Activated gamma-delta T cell treated with Interleukin-2 at 50 U/mL for 16 hours (primary cell): Measurements from ENCODE around the gene MYO16.

Experiments
- DNase-seq: peaks from one replicate; pipeline ENCODE4 v3.0.0-alpha.2; 2020

Gene MYO16

DNA sequence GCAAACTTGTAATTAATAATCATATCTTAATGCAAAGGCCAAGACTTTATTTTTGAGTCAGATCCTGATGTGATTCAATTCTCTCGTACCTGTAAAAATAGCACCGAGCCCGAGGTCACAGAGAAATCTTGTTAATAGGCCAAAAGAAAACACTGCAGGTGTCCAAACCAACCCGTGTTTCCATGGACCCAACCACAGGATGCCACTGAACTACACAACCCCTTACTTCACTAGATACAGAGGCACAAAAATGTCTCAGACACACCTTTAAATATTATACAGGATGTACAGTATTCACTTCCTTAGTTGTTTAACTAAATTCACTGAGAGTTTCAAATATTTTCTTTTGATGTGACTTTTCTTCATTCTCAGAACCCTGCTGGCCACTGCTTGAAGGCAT is 530.9 kb downstream of the MYO16 start:
- no peak for DNase-seq

DNA sequence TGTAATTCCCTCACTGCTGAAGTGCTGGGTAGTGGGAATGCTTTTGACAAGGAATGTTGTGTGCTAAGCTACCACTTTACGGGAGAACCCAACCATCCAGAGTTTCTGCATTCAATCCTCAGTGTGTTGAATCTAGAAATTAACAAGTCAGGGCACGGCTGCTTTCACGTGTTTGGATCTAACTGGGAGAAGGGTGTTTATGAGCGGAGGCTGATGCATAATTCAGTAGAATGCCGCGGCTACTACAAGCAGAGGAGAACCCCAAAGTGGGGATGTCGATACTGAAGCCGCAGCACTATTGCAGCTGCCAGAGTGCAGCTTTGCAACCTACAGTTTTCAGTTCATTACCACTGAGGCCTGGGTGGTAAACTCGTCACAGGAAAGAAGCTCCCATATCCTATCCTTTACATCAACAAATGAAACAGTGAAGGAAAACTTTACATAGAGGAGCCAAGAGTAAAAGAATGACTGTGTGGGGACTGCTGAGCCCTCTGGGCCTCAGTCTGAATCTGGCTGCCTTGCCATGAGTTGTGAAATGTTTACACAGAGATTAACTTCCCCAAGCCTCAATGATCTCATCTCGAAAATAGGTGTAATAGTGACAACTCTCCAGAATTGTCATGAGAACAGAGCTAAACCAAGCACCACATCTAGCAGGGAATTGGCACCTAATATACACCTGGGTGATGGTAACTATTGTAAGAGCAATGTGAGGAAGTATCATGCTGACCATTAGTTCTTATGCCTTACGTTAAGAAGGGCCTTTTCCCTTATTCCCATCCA is 531.7 kb downstream of the MYO16 start:
- DNase-seq = no peak

DNA sequence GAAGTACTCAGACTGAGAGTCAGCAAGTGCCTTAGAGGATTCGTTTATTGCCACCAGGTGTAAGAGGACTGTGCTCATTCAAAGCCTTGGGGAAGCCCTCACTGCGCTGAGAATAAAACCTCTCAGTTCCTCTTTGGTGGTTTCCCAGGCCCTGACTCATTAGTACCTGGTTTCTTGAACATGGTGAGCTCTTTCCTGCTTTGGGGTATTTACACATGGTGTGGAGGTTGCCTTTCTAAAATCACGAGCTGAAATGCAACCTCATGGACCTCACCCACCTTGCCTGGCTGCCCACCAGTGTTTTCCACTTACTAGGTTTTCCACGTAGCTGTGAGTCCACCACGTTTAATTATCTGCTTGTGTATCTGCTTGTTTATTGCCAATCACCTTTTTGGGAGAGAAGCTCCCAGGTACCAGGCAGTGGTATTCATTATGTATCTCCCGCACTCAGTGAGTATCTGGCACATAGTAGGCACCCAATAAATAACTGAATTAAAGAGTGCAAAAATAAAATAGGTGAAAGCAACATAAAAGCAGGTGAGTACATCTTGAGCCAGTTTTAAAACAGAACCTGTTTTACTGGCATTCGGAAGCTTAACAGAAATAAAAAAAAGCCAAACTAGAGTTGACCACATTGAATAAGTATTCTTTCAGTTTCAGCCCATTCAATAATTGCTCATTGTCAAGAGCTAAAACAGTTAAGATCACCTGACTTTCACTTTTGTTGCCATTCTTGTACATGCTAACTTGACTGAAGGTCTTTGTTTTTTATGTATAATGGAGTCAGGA is 533.0 kb downstream of the MYO16 start:
- DNase-seq = no peak

DNA sequence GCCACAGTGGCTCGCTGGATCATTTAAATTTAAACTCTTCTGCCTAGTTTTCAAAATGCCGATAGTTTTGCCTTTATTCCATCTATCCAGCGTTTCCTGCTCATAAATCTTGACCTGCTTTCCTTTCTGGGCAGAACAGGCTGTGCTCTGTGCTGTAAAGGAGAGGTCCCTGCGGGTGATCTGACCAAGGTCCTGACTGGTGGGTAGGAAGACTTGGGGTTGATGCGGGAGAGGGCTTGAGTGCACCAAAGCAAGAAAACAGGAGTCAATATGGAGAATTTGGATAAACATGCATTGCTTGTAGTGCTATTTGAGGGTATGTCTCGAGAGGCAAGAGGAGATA is 533.6 kb downstream of the MYO16 start:
- DNase-seq = no peak

DNA sequence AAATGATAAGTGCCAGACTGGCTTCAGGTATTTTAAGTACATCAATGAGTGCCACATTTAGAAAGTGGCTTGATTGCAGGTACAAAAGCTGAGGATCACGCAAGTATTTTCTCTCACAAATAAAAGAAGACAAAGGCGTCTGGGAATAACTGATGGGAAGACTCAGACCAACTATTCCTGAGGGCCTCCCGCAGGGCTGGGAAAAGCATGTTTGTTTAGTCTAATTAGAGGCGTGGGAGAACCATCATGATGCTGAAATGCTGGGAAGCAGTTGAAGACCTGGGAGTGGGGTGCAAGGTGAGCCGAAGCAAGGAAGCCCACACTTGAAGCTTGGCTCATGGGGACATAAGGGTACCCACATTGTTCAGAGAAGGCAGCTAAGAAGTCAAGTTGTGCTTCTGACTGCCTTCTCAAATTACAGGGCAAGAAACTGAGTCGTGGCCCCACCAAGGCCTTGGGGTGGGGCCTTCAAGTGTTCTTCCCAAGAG is 536.0 kb downstream of the MYO16 start:
- no peak for DNase-seq

DNA sequence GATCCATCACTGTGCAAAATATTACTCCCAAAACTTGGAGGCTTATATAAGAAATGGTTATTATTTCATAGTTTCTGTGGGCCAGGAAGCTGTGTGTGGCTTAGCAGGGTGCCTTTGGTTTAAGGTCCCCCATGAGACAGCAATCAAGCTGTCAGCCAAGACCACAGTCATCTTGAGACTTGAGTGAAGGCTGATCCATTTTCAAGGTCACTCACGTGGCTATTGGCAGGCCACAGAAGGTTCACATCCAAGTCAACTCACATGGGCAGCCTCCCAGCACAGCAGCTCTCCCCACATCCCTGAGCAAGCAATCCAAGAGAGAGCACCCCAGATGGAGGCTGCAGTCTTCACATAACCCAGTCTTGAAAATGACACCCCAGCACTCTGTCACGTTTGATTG is 537.4 kb downstream of the MYO16 start:
- DNase-seq = no peak

DNA sequence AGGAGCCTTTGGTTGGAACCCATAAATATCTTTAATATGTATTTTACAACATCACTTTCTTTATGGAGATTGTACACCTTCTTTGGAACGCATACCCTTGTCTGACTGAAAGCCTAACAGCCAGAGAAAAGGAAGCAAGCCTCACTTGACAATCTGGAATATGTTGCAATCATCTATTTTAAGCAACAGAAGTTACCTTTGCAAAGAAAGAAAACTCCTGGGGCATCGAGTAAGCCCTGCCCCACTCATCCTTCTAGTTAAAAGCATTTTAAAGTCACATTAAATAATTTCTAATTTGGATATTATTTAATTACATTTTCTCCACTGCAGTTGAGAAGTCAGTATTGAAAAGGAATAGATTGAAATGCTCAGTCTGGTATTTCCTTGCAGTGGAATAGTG is 542.7 kb downstream of the MYO16 start:
- DNase-seq = no peak

DNA sequence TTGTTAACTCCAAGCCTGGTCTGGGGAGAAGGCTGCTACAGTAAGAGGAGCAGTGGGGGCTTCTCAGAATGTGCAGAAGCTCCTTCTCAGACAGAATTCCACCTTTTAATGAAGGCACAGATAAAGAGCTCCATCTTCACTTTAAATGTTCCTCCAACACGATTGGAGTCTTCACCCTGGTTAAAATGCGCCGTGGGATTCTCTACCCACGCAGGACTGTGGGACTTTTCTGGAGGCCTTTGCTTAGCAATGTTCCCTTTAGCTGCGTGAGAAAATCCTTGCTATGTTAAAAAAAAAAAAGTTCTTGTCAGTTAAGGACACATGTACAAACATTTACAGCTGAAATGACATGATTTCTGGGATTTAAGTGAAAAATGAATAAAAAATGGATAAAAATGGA is 546.3 kb downstream of the MYO16 start:
- DNase-seq = no peak

DNA sequence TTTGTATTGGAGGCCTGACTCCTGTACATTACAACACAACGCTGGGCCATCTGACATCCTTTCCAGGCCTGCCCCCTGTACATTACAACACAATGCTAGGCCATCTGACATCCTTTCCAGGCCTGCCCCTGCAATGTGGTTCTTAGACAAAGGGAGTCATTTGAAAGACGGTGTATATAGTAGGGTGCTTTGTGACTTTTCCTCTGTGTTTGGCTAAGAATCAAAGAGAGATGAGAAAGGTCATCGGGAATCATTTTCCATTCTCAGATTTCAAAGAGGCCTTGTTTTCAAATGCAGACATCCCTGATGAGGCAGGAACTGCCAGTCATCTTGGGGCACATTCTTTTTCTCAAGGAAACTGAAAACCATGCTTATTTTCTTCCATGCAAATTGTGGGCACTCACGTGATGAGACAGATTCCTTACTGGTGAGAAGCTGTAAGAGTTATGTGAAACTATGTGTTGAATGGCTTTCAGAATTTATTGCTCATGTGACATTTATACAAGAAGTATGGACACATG is 551.6 kb downstream of the MYO16 start:
- no peak for DNase-seq

DNA sequence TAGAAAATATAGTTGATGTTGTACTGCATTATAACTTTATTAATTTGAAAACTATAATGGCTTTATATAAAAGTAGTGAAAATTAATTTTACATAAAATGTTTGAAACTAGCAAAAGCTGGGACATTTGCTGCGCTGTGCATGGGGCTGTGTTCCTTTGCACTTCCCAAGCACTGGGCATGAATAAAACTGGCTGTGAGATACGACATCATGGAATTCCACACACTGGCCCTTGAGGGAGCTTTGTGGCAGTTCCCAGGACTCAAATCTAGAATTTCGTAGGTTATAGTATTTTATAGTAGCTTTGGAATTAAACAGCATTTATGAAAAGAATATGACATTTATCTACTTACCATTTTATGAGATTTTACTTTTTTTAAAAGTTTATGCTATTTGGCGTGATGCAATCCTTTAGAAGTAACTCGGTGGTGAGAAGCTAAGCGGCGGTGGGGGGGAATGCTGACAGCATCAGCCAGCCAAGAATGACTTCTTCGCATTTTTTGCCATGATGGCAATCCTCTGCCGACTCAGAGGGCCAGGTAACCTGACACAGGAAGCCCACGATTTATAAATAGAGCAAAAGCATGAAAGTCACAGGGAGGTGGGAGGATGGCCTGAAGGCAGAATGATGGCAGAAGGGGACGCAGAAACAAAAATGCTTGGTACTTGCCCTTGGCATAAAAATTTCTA is 553.5 kb downstream of the MYO16 start:
- no peak for DNase-seq

DNA sequence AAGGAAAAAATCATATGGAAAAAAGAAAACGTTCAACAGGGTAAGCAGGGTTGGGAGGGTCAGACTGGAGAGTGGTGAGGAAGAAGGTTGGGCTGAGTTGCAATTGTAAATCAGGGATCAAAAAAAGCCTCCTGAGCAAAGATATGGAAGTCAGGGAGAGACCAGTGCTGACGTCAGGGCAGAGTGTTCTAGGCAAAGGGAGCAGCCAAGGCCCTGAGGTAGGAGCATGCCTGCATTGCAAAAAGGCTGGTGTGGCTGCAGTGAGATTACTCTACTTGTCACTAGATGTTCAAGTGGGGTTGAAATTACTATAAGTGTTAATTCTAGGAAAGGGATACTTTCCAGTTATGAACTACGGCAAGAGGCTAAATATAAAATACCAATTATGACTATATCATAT is 562.0 kb downstream of the MYO16 start:
- no peak for DNase-seq

DNA sequence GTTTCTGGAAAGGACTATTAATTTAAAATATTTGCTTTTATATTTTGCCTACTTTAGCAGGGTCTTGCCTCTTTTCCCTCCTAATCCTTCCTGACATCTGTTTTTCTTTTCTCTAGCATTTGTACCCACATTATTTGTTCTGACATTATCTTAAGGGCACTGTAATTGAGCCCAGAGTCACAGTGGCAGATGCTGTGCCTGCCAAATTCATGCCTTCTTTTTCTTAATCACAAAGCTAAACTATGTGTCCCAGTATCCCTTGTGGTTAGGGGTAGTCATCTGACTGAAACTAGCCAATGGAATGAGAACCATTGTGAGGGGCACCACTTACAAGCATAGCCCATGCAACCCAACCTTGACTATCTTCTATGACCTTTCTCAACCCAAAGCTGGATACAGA is 562.9 kb downstream of the MYO16 start:
- no peak for DNase-seq

DNA sequence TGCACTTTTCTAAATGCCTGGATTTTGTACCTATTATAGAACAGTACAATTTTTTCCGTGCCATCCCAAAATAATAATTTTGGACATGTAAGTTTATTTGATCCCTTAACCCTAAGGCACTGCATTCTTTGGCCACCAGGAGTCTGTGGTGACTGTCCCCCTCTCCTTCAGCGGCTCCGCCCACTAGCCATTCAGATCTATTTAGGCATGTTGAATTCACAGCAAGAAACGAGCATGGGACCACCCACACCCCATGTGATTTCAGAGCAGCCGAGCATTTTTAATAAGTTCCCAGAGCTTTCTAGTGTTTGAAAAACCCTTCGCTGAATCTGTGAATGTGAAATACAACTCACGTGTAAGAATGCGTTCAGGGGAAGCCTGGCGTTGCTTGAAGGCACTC is 567.5 kb downstream of the MYO16 start:
- DNase-seq = no peak

DNA sequence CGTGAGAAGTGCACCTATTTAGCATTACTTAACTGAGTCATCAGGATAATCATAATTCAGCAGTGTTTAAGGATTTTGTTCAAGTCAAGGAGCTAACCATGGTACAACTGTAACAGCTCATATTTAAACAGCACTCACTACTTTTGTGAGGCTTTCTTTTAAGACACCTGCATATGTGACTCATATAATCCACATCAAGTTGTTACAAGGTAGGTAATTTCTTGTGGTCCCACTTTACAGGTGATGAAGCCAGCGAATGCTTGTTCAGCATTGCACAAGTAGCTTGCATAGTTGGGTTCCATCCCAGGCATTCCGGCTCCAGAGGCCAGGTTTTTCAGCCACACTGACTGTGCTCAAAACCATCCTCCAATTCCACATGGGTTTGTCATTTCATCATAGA is 569.2 kb downstream of the MYO16 start:
- DNase-seq = no peak

DNA sequence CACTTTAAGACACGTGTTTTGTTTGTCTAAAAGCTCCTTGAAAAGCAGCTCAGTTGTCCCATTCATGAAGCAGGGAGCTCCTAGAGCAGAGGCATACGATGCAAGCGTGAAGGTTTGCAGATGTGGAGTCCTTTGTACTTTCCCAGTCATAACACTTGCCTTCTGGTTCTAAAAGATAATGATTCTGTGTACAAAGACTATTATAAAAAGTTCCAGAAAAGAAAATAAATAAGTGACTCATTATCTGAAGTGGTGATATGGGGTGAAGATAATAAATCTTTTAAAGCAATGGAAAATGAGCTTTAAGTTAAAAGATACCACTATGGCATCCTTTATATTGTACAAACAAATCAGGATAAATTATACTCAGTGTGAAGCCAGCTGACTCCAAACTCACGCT is 569.9 kb downstream of the MYO16 start:
- DNase-seq = no peak

DNA sequence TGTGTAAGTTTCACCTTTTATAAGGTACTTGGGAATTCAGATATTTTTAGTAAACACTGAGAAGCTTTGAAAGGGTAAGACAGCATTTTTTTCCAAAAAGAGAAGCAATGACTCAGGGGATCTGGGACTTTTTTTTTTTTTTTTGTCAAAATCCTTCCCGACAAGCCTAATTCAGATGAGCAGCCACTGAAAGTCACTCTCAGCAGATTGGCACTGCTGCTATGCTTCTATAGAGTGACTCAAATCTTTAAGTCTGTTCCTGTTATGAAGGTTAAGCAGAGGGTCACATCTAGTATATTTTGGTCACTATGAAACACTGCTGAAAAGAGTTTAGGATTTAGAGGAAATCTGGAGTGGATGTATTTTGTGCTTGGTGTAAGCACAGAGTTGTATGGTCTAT is 571.1 kb downstream of the MYO16 start:
- no peak for DNase-seq

DNA sequence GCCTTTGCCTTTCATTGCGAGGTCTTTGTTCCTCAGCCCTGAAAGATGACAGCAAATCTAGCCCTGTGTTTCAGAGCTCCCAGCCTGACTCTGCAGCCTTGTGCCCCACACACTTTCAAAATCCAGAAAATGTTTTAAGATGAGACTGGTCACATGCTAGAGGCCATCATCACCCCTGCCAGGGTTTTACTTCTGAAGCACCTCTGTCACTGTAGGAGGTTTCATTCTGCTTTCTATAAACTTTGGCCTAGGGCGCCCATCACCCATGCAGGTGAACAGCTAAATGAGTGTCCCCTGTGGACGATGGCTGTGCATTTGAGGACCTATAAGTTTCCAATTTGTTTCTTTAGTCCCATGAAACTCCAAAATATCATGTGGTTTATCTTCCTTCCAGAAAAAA is 574.2 kb downstream of the MYO16 start:
- no peak for DNase-seq

DNA sequence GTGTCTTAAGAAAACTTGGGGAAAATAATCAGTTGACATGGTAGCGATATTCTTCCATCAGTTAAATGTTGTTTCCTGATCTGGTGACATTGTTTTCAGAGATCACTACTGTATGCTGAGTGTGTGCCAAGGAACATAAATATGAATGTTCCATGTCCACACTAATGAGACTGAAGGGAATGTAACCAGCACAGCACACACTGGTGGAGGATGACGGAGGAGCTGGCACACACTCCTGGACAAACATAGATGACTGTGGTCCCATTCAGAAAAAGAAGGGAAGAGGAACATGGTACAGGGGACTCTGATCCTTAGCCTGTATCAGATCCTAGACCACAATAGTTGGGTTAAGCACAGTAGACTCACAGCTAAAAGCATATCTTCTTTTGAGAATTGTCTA is 574.8 kb downstream of the MYO16 start:
- DNase-seq = no peak

DNA sequence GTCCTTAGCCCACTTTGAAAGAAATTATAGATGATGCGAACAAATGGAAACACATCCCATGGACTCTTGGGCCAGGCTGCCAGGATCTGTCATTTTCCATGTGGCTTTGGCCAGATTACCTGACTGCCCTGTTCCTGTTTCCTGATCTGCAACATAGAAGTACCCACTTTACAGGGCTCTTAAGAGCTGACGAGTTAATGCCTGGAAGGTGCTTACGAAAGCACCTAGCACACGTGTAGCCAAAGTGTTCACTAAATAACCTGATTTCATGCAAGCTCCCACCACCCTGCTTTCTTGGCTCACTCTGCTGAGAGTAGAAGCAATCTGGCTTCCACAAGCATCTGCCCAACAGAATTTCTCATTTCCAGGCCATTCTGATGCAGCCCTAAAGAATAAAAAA is 575.2 kb downstream of the MYO16 start:
- no peak for DNase-seq

DNA sequence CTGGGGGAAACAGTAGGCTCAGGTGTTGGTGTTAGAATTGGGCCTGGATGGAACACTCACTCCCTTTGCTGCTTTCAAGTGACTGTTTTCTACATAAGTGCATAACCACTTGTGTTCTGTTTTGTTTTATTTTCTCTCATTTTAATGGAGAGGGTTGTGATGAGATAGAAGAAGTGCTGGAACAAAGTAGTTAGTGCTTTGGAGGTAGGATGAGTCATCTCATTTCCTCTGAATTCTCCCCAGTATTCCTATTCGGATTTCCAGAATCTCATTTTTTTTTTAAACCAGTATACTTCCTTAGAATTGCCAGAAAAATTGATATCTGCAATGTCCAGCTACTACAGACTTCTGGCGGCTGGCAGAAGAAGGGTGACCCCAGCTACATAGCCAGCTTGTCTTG is 575.9 kb downstream of the MYO16 start:
- no peak for DNase-seq

DNA sequence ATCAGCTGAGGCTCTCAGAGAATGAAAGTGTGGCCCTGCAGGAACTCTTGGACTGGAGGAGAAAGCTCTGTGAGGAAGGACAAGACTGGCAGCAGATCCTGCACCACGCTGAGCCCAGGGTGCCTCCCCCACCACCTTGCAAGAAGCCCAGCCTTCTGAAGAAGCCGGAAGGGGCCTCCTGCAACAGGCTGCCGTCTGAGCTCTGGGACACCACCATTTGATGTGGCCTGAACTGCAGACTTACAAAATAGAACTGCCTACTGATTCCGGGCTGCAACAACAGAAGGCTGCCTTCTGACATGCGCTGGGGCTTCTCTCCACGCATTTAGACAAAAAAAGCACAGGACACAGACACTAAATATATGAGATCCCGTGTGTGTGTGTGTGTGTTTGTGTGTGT is 577.2 kb downstream of the MYO16 start:
- DNase-seq = no peak

DNA sequence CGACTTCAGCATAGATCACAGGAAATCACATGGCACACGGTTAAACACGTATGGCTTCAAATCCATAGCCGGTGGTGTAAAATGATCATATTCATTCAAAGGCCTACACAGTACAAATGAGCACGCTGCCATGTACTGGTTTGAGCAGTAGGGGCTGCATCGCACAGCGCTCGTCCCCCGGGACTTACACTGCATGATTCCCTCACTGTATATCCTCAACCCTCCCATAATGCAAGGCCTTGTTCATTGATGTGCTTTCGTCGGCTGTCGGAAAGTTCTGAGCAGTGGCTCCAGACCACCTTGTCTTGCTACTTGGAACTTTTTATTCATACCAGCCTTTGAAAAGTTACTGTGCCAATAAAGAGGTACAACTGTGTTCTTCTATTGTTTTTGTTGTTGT is 578.2 kb downstream of the MYO16 start:
- no peak for DNase-seq

DNA sequence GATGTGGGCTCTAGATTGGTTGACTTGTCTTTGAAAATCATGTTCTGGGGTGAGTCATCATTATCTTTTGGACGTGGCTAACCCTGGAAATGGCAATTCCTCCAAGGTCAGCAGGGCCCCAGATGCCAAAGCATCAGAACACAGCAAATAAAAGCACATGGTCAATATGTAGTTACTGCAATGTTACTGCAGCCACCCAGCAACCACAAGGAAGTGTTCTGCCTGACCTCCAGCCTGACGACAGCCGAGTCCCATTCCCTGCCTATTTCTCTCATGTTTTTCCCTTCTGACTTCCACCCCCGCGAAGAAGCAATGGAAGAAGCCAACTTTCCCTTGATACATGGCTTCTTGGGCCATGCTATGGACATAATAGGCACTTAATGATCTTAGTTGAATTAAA is 579.1 kb downstream of the MYO16 start:
- DNase-seq = no peak

DNA sequence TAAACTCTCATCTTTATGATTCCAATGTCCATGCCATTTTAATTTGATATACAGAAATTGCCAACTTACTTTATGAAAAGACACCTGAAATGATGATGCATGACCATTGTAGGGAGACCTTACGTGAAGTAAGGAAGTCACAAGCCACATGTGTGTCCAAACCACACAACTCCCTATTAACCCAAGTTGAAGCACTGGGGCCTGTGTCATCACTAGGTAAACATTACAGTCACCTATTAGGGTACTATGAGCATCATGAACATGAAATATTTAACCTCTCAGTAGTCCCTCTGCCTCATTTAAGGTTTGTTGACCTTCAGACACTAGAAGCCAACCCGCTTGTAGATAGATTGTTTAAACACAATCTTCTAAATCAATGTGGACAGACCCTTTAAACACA is 580.1 kb downstream of the MYO16 start:
- DNase-seq = no peak
